HAP-1 (cell line): ENCODE results near the gene GRIK3.

Source experiments
- DNase-seq, 2 experiments: peaks; one replicate each; pipeline ENCODE4 v3.0.0-alpha.2; 2016 to 2020; ENCODE audit warnings: low spot score in 2 of 2
- H3K27me3 ChIP-seq: fragments of 250-450 bp; sonication (Bioruptor Pico); 2 replicates; pipeline ENCODE4 v1.5.1; 2020; ENCODE audit warnings: low read depth, mild to moderate bottlenecking, moderate library complexity
- H3K36me3 ChIP-seq: fragments of 250-450 bp; sonication (Bioruptor Pico); replicated peaks from 2 replicates; pipeline ENCODE4 v1.5.1; 2020; ENCODE audit warnings: mild to moderate bottlenecking
- H3K4me1 ChIP-seq: fragments of 250-450 bp; sonication (Bioruptor Pico); 2 replicates; pipeline ENCODE4 v1.5.1; 2020; ENCODE audit warnings: mild to moderate bottlenecking
- H3K4me3 ChIP-seq: fragments of 250-450 bp; sonication (Bioruptor Pico); 2 replicates; pipeline ENCODE4 v1.5.1; 2020; ENCODE audit warnings: mild to moderate bottlenecking, moderate library complexity
- H3K9me3 ChIP-seq: fragments of 250-450 bp; sonication (Bioruptor Pico); 2 replicates; pipeline ENCODE4 v1.5.1; 2020; ENCODE audit warnings: mild to moderate bottlenecking, moderate library complexity
- in situ Hi-C: fragments of 300-500 bp; cut with MboI; formaldehyde crosslinking; loops from 3 replicates; pipeline ENCODE4 v1.14.3; 2020; ENCODE audit warnings: low sequenced_read_pairs, inconsistent platforms, mixed read lengths

Gene GRIK3

DNA sequence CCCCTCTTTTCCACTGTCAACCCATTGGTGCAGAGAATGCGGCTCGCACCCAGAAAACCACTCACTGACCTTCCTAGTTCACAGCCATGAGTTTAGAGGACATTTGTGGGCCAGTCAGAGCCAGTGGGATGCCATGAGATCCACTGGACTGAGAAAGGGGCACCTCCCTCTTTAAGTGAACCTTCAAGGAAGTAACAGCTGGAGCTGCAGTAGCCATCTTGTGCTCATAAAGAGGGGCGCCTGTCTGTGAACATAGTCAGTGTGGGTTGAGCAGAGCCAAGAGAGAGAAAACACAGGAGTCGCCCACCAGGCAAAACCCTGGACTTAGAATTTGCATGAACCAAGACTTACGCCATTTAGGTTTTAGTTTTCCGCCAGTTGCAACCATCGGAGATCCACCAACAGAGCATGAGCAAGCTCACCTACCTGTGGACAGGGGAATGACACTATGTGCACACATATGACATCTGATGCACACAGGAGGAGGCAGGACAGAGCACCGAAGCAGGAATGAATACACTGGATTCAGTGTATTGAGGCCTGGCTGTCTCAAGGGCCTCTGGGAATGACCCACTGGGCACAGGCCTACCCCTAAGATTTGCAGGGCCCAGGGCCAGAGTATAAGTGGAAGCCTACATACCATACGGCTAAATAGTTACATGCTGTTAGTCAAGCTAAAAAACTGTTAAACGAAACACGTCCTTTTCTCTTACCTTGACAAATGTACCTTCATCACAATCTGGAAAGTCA, 151.6 kb downstream of the GRIK3 start:
- no peak for DNase-seq
- in situ Hi-C loops = no loop called here
- H3K4me1 ChIP-seq = no peaks in the 10 kb centered on the region
- H3K27me3 ChIP-seq = no peaks in the 10 kb centered on the region
- H3K9me3 ChIP-seq = no peaks in the 10 kb centered on the region
- H3K4me3 ChIP-seq = no peak overlapping the region
- no peaks in the 10 kb centered on the region for H3K36me3 ChIP-seq

DNA sequence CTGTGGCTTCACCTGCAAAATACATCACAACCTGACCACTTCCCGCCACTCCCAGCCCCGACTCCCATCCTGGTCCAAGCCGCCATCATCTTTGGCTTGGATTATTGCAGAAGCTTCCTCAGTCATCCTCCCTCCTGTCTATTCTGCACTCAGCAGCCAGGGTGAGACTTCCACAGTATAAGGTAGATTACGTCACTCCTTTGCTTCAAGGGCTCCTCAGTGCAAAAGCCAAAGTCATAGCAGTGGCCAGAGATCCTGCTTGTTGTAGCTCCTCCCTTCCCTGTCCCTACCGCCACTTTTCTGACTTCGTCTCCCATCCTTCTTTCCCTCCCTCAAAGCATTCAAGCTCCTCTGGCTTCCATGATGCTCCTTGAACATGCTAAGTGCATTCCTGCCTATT, 152.8 kb downstream of the GRIK3 start:
- Histone ChIP-seq H3K4me1 (no peaks in the 10 kb centered on the region), H3K4me3 (no peak overlapping the region), H3K9me3 (no peaks in the 10 kb centered on the region), H3K27me3 (no peaks in the 10 kb centered on the region), H3K36me3 (no peaks in the 10 kb centered on the region)
- in situ Hi-C loops = no loop called here
- no peak for DNase-seq

DNA sequence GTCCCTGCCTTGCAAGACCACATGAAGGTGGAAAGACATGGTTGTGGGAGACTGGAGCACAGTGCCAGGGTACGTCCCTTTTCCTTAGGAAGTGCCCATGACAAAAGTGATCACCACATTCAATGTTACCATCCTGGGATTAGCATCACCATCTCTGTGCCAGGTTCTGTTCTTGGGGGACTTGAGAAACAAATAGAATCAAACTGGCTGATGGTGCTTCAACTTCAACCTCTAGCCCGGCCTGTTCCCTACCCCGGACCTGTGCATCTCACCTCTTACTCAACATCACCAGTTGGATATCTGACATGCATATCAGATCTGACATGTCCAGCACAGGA, 153.3 kb downstream of the GRIK3 start:
- in situ Hi-C loops = no loop called here
- Histone ChIP-seq H3K27me3 (no peaks in the 10 kb centered on the region), H3K4me1 (no peaks in the 10 kb centered on the region), H3K36me3 (no peaks in the 10 kb centered on the region), H3K9me3 (no peaks in the 10 kb centered on the region), H3K4me3 (no peak overlapping the region)
- DNase-seq = no peak

DNA sequence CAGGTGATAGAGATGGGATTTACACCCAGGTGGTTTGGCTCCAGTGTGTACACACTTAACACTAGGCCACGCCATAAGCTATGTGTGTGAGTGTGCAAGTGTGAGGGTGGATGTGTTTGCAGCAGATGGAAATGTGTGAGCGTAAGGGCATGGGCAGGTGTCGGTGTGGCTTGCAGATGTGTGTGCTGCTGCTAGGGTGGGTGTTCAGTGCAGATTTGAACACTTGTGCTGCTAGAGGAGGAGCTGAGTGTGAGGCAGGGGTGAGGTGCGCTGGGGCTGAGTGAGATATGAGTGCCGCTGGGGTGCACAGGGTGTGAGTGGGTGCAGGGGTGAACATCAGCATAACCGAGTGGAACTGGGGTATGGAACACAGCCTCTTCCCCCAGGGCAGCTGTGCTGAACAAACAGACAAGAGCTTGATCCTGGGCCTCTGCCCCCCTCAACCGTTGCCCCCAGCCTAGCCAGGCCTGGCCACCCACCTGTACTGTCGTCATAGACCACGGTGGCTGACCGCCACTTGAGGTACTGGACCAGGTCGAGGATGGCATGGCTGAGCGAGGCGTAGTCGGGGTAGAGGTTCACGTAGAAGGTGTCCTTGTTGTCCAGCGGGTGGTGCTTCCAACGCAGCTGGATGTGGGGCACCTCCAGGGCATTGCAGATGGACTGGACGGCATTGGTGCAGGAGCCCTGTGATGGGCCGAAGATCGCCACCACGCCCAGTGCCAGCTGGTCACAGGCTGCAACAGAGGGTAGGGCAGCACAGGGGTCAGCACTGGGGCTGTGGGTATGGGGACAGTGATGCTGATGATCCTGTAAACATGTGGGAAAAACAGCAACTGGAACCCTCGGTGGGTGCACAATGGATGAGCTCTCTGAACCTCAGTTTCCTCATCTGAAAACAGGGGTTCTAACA, 153.9 kb downstream of the GRIK3 start:
- Histone ChIP-seq H3K9me3 (no peaks in the 10 kb centered on the region), H3K27me3 (no peaks in the 10 kb centered on the region), H3K4me1 (no peaks in the 10 kb centered on the region), H3K36me3 (no peaks in the 10 kb centered on the region), H3K4me3 (no peak overlapping the region)
- in situ Hi-C loops = no loop called here
- DNase-seq = no peak

DNA sequence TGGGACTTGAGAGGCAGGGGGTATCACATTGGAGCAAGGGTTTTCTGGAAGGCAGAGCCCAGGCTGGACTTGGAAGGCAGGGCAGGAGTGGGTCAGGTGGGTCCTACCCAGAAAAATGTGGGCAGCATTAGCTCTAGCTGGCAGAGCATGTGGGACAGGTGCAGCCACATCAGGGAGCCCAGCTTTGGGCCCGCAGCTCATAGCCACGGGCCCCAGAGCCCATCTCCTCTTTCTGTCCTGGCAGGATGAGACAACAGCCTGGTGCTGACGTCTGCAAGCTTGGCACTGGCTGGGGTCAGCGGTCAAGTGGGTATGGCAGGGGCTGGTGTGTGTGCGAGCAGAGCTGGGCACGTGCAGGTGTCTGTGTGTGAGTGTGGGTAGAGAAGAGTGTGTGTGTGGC, 154.7 kb downstream of the GRIK3 start:
- H3K36me3 ChIP-seq = no peaks in the 10 kb centered on the region
- in situ Hi-C loops = no loop called here
- H3K4me3 ChIP-seq = no peak overlapping the region
- DNase-seq = no peak
- no peaks in the 10 kb centered on the region for H3K4me1 ChIP-seq
- no peaks in the 10 kb centered on the region for H3K27me3 ChIP-seq
- no peaks in the 10 kb centered on the region for H3K9me3 ChIP-seq

DNA sequence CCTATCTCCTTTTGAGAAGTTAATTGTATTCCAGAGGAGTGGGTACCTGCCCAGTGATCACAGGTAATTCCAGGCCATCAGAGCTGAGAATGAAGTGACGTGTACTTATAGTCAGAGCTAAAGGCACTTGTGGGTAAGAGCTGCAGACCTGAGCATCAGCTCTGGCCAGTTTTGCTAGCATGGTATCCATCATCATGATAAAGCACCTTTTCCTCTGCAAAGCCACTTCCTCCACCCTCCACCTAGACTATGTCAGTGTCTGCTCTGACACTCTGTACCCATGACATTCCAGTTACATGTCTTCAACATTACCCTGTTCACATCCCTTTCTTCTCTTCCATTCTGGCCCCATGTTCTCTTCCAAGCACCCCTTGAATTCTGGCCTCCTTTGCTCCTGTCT, 157.3 kb downstream of the GRIK3 start:
- Histone ChIP-seq H3K27me3 (no peaks in the 10 kb centered on the region), H3K4me3 (no peak overlapping the region), H3K36me3 (no peaks in the 10 kb centered on the region), H3K4me1 (no peaks in the 10 kb centered on the region), H3K9me3 (no peaks in the 10 kb centered on the region)
- DNase-seq = no peak
- in situ Hi-C loops = no loop called here

DNA sequence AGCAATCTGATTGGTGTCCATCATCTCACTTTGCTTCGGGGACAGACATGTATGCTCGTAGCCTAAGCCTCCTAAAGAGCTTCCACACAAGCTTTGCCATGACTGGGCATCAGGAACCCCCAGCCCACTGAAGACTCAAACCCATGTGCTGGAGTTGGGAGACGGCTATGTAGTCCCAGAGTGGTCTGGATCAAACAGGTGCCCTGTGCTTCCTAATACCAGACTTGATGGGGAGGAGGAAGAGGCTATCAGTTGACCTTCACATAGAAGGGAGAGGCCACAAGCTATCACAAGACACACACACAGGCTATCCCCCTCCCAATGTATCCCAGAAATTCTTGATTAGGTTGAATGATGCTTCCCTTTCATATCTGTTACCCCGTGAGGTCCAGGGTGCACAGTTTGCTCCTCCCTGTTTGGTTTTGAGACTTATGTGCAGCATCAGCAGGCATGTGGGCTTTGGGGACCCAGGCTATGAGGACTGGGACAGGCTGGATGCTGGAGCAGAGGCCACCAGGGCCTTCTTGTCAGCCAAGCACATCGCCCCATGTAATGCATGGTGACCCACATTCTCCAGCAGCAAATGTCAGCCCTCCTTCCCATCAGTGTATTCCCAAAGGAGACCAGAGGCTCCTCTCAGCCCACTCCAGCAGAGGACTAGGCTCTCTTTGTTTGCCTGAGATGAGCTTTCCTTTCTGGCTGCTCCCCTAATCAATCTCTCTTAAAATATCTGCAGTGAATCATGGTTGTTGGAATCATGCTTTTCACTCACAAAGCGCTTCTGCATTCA, 159.8 kb downstream of the GRIK3 start:
- no peak for DNase-seq
- Histone ChIP-seq H3K4me1 (no peaks in the 10 kb centered on the region), H3K36me3 (no peaks in the 10 kb centered on the region), H3K4me3 (no peak overlapping the region), H3K27me3 (no peaks in the 10 kb centered on the region), H3K9me3 (no peaks in the 10 kb centered on the region)
- in situ Hi-C loops = no loop called here

DNA sequence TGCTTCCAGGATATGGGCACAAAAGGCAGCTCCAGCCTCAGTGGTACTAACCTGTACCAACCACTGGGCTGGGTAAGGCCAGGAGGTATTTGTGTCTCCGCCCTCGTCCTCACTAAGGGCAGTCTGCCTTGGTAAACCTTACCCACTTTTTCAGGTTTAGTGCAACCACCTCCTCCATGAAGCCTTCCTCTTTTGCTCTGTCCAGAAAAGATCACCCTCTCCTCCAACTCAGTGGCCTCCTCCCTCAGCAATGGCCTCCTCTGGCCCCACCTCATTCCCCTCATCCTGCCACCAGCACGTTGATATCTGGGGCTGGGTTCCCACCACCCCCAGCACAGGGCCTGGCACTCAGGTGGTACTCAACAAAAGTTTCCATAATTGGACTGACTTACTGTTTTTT, 161.5 kb downstream of the GRIK3 start:
- no peaks in the 10 kb centered on the region for H3K36me3 ChIP-seq
- no peaks in the 10 kb centered on the region for H3K9me3 ChIP-seq
- DNase-seq = no peak
- H3K27me3 ChIP-seq = no peaks in the 10 kb centered on the region
- in situ Hi-C loops = no loop called here
- H3K4me1 ChIP-seq = no peaks in the 10 kb centered on the region
- H3K4me3 ChIP-seq = no peak overlapping the region

DNA sequence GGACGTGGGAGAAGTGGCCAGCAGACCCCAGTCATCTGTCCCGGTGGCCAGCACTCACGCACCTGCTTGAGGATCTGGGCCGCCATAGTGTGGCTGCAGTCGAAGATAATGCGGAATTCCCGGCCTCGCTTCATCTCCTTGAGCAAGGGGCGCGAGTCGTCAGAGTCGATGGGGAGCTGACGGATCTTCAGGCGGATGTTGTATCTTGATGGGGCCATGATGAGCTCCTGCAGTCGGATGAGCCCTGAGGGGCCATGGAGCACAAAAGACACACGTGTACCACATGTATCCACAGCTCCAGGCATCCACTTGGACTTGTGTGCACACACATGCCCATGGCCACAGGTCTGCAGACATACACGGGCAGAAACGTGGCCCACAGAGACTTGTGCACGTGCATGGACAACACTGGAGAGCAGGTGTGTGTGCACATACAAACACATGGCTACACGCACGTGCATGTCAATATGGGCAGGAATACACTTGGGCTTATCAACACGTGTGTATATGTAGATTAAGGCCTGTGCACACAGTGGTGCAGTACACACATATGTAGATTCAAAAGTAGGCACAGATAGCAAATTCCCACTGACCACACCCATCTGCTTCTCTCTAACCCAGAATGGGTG, 162.1 kb downstream of the GRIK3 start:
- H3K4me1 ChIP-seq = no peaks in the 10 kb centered on the region
- H3K27me3 ChIP-seq = no peaks in the 10 kb centered on the region
- no peaks in the 10 kb centered on the region for H3K9me3 ChIP-seq
- no peak for DNase-seq
- no peak overlapping the region for H3K4me3 ChIP-seq
- H3K36me3 ChIP-seq = no peaks in the 10 kb centered on the region
- in situ Hi-C loops = no loop called here

DNA sequence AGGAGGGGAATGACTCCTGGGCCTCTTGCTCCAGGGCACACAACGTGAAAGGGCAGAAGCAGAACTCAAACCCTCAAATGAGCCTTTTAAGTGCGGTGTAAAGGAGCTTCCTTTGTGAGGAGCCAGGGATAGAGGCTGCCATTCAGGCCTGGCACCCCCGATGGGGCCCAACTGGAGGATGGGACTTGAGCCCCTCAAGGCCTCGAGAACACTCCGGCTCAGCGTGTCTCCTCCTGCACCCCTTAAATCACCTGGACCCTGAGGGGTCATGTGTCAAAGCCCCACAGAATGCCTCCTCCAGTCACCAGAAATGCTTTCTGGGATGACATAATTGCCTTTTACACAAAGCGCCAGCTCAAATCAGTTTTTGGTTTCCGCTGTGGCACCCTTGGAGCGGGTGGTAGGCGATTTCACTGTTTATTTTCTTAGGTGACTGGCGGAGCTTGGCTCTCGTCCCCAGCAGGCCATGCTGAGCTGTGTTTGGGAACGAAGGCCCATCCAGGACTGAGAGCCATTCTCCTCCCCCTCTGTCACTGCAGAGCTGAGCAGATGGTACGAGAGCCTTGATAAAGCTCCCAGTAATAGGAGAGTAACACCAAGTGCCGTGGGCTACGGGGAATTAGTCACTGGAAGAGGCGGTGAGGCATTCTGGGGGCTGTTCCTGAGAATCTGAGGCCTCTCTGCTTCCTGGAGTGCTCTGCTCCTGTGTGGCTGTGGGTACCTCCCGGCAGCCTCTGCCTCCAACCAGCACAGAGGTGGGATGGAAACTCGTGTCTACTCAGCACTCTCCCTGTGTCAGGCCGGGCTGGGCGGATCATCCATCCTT, 163.0 kb downstream of the GRIK3 start:
- no peaks in the 10 kb centered on the region for H3K9me3 ChIP-seq
- H3K27me3 ChIP-seq = no peaks in the 10 kb centered on the region
- H3K36me3 ChIP-seq = no peaks in the 10 kb centered on the region
- no peaks in the 10 kb centered on the region for H3K4me1 ChIP-seq
- no peak overlapping the region for H3K4me3 ChIP-seq
- in situ Hi-C loops = no loop called here
- no peak for DNase-seq

DNA sequence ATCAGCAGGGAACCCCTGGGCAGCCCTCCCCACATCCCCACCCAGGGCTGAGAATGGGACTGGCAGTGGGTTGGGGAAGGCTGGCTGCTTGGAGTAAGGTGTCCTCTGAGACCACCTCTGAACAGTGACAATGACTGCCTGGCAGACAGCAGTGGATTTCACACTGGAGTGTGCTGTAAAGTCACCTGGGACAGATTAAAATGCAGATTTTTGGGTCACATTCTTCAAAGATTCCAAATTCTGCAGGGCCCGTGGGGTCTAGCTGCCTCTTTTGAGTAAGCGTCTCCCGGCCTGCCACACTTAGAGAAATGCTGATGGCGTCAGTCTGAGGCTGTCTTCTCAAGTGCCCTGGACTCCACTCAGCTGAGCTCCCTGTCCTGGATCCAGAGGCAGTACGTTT, 164.5 kb downstream of the GRIK3 start:
- in situ Hi-C loops = no loop called here
- Histone ChIP-seq H3K36me3 (no peaks in the 10 kb centered on the region), H3K27me3 (no peaks in the 10 kb centered on the region), H3K4me3 (no peak overlapping the region), H3K4me1 (no peaks in the 10 kb centered on the region), H3K9me3 (no peaks in the 10 kb centered on the region)
- no peak for DNase-seq

DNA sequence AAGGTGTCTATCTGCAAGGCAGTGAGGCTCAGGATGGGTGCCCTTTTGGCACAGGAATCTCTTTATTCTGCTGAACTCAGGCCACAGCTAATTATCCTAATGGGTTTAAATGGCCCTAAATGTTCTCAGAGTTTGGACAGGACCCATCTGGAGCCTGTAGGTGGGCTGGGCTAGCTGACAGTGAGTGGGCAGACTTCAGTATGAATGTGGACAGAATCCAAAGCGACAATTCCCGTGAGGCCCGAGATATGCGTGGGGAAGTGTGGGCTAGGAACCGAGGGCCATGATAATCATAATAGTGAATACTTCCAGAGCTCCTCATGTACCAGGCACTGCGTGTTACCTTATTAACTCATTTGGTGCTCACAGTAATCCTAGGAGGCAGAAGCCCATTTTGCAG, 165.3 kb downstream of the GRIK3 start:
- in situ Hi-C loops = no loop called here
- no peak for DNase-seq
- no peaks in the 10 kb centered on the region for H3K9me3 ChIP-seq

DNA sequence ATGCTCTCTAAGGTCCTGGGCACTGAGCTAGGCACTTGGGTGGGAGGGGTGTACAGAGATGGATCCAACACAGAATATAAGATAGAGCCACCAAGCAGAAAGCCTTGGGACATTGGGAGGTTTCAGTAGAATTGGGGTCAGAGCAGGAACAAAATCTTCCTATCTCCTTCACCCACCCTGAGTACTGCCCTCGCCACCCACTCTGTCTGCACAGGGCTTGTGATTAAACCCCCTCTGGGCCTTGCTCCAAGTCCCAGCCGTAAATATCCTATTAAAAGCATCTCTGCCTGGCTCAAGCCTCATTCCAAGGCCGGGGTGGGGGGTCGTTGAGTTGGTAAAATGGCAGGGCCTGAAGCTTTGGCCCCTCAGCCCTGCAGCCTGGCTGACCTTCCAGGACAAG, 166.7 kb downstream of the GRIK3 start:
- Histone ChIP-seq H3K4me1 (no peaks in the 10 kb centered on the region), H3K36me3 (no peaks in the 10 kb centered on the region), H3K27me3 (no peaks in the 10 kb centered on the region), H3K9me3 (no peaks in the 10 kb centered on the region), H3K4me3 (no peak overlapping the region)
- DNase-seq = no peak
- in situ Hi-C loops = no loop called here

More for the DNA sequence above, 165.3 kb downstream of the GRIK3 start:
- Histone ChIP-seq H3K4me1 (no peaks in the 10 kb centered on the region), H3K27me3 (no peaks in the 10 kb centered on the region), H3K36me3 (no peaks in the 10 kb centered on the region), H3K4me3 (no peak overlapping the region)
